H54 (cell line): Measurements from ENCODE around the gene ACOT11.

Experiments
- DNase-seq: peaks from one replicate; pipeline ENCODE4 v3.0.0; 2011; ENCODE audit warnings: low spot score, mixed read lengths; ENCODE audit not compliant: insufficient read length
- FAIRE-seq: peaks from 3 replicates; lab custom pipeline; 2011; peaks lifted over from hg19 to GRCh38; lab: Jason Lieb, UNC
- POLR2A ChIP-seq: IDR thresholded peaks from 2 replicates; pipeline ENCODE4 v1.6.1; 2011; ENCODE audit warnings: low read depth, mild to moderate bottlenecking, low read length

The ACOT11 gene

GRCh38 chr1:54579337-54579781, 31.3 kb downstream of the ACOT11 start:
- DNase-seq: no peak
- TF ChIP-seq POLR2A: no peak
- FAIRE-seq: no peak

GRCh38 chr1:54580856-54581550, 33.0 kb downstream of the ACOT11 start:
- FAIRE-seq: no peak

GRCh38 chr1:54581621-54582035, 33.6 kb downstream of the ACOT11 start:
- TF ChIP-seq POLR2A: no peak
- DNase-seq: peak; percentile 98
- peak; percentile 85 for FAIRE-seq

More at GRCh38 chr1:54580856-54581550, 33.0 kb downstream of the ACOT11 start:
- TF ChIP-seq POLR2A: no peak
- no peak for DNase-seq

- DNase-seq (no peak), FAIRE-seq (no peak)
- no peak for TF ChIP-seq POLR2A
These were observed 34.7 kb downstream of the ACOT11 start for GRCh38 chr1:54582566-54583306.

- DNase-seq (no peak), FAIRE-seq (no peak)
- no peak for TF ChIP-seq POLR2A
These were observed 35.3 kb downstream of the ACOT11 start for GRCh38 chr1:54583307-54583686.

- FAIRE-seq (no peak), DNase-seq (no peak)
- TF ChIP-seq POLR2A: no peak
These were observed 35.8 kb downstream of the ACOT11 start for GRCh38 chr1:54583871-54584270.

- DNase-seq (no peak), FAIRE-seq (no peak)
- no peak for TF ChIP-seq POLR2A
These were observed 36.5 kb downstream of the ACOT11 start for GRCh38 chr1:54584575-54584974.

- no peak for FAIRE-seq
These were observed 37.4 kb downstream of the ACOT11 start for GRCh38 chr1:54585181-54586066.

GRCh38 chr1:54588377-54588776, 40.3 kb downstream of the ACOT11 start:
- FAIRE-seq: no peak

More at GRCh38 chr1:54585181-54586066, 37.4 kb downstream of the ACOT11 start:
- no peak for TF ChIP-seq POLR2A
- no peak for DNase-seq

GRCh38 chr1:54591127-54591756, 43.2 kb downstream of the ACOT11 start:
- DNase-seq: no peak
- no peak for FAIRE-seq

More at GRCh38 chr1:54588377-54588776, 40.3 kb downstream of the ACOT11 start:
- no peak for TF ChIP-seq POLR2A
- no peak for DNase-seq

GRCh38 chr1:54593571-54594160, 45.6 kb downstream of the ACOT11 start:
- DNase-seq: no peak
- no peak for TF ChIP-seq POLR2A
- FAIRE-seq: no peak

More at GRCh38 chr1:54591127-54591756, 43.2 kb downstream of the ACOT11 start:
- no peak for TF ChIP-seq POLR2A

GRCh38 chr1:54594463-54594862, 46.4 kb downstream of the ACOT11 start:
- no peak for TF ChIP-seq POLR2A
- FAIRE-seq (no peak), DNase-seq (no peak)
